Endothelial cell of umbilical vein (primary cell): Measurements from ENCODE around the gene CPB1.

ENCODE experiments used
- CTCF ChIP-seq, 2 donors: IDR thresholded peaks; 1 replicate in 1 of 2; 2 replicates in 1 of 2; pipeline ENCODE4 v1.5.1; 2011; ENCODE audit warnings: low read length in 2 of 2, mild to moderate bottlenecking in 2 of 2, moderate library complexity in 2 of 2, control low read depth in 1 of 2, inconsistent platforms in 1 of 2, low read depth in 1 of 2; ENCODE audit not compliant: insufficient read depth in 1 of 2; ENCODE audit errors: extremely low read depth in 1 of 2
- JUN ChIP-seq: IDR thresholded peaks from 2 replicates; pipeline ENCODE4 v1.6.1; 2011; ENCODE audit warnings: borderline replicate concordance, low read depth; ENCODE audit not compliant: insufficient read length, insufficient read depth
- MAX ChIP-seq: IDR thresholded peaks from 2 replicates; pipeline ENCODE4 v1.6.1; 2011; ENCODE audit not compliant: insufficient read depth, insufficient read length
- POLR2A ChIP-seq: IDR thresholded peaks from 2 replicates; pipeline ENCODE4 v1.6.1; 2012; ENCODE audit warnings: low read depth, mild to moderate bottlenecking, control low read depth, low read length

- TF ChIP-seq CTCF (IDR thresholded peaks at IDR 0.05; ENCODE audit: extremely low read depth in 1 of 2, insufficient read depth in 1 of 2, low read depth in 1 of 2, low read length in 2 of 2): no peak
- TF ChIP-seq POLR2A: no peak
- no peak for TF ChIP-seq JUN
- TF ChIP-seq MAX: no peak
Measured at GRCh38 chr3:148823026-148823425, 4.6 kb upstream of the CPB1 start.
